Umbilical cord (tissue), 2 donors: ENCODE measurements around the gene UTRN. TPM values are rescaled to one million over a fixed set of nuclear protein-coding genes. Genes with fewer than 3 reads are reported as not detected.
A peak's percentile ranks its signal among the peaks of the same experiment; 100 is the strongest.

Source experiments
- DNase-seq: peaks from one replicate; pipeline ENCODE4 v3.0.0-alpha.2; 2015; ENCODE audit warnings: low spot score
- total RNA-seq: library from RNA; depleted of rRNA; stranded (reverse); fragments of >200 nt; gene quantifications from one replicate; pipeline ENCODE4 v1.2.3, GENCODE V29; 2014; ENCODE audit warnings: low replicate concordance; ENCODE audit not compliant: insufficient read depth

UTRN gene
- total RNA-seq: 220 TPM

GRCh38 chr6:144284783-144285547, at the start of gene UTRN:
UTRN (plus strand) TSS chr6:144285335; CDS start chr6:144291829, 6,494 bp downstream.
- DNase-seq: peak; percentile 93

- DNase-seq: no peak
These were observed 40.4 kb upstream of the UTRN start for GRCh38 chr6:144244688-144245087.

GRCh38 chr6:144246988-144247387, 38.1 kb upstream of the UTRN start:
- no peak for DNase-seq

GRCh38 chr6:144248003-144248402, 37.1 kb upstream of the UTRN start:
- no peak for DNase-seq

GRCh38 chr6:144248476-144249301, 36.4 kb upstream of the UTRN start:
- peak; percentile 75 for DNase-seq

- no peak for DNase-seq
These were observed 34.9 kb upstream of the UTRN start for GRCh38 chr6:144250276-144250675.

- no peak for DNase-seq
These were observed 32.9 kb upstream of the UTRN start for GRCh38 chr6:144252259-144252658.

GRCh38 chr6:144259986-144260385, 25.1 kb upstream of the UTRN start:
- no peak for DNase-seq

- no peak for DNase-seq
These were observed 22.4 kb upstream of the UTRN start for GRCh38 chr6:144262470-144263369.

- no peak for DNase-seq
These were observed 21.3 kb upstream of the UTRN start for GRCh38 chr6:144263786-144264185.

GRCh38 chr6:144264270-144265060, 20.7 kb upstream of the UTRN start:
- DNase-seq: peak; percentile 81

- DNase-seq: peak; percentile 14
These were observed 20.1 kb upstream of the UTRN start for GRCh38 chr6:144265061-144265357.

GRCh38 chr6:144265390-144265789, 19.7 kb upstream of the UTRN start:
- peak; percentile 30 for DNase-seq

- peak; percentile 87 for DNase-seq
These were observed 19.0 kb upstream of the UTRN start for GRCh38 chr6:144266091-144266649.

GRCh38 chr6:144268794-144269349, 16.3 kb upstream of the UTRN start:
- peak; percentile 28 for DNase-seq

- no peak for DNase-seq
These were observed 8.0 kb upstream of the UTRN start for GRCh38 chr6:144277174-144277573.

- DNase-seq: no peak
These were observed 7.4 kb upstream of the UTRN start for GRCh38 chr6:144277605-144278227.

- no peak for DNase-seq
These were observed 6.3 kb upstream of the UTRN start for GRCh38 chr6:144278659-144279314.

GRCh38 chr6:144279484-144280150, 5.5 kb upstream of the UTRN start:
- DNase-seq: no peak
